Measurements from ENCODE around the gene PLXNA2.

- no peak for TF ChIP-seq CTCF (IDR thresholded peaks at IDR 0.05)
- no peak for TF ChIP-seq POLR2A (IDR thresholded peaks at IDR 0.05)
- no peak for TF ChIP-seq POLR2AphosphoS5 (IDR thresholded peaks at IDR 0.05)
These were observed 244.2 kb downstream of the PLXNA2 start for GRCh38 chr1:207999972-208000371.
